Adrenal gland (tissue), 5 donors: Measurements from ENCODE around the gene SELPLG.

Experiments used
- POLR2A ChIP-seq, 2 donors: fragments of 450-650 bp; IDR thresholded peaks; one replicate each; pipeline ENCODE4 v1.6.1; 2017; ENCODE audit warnings: antibody characterized with exemption in 2 of 2, mild to moderate bottlenecking in 2 of 2, moderate library complexity in 1 of 2
- TF ChIP-seq, protein P1 (sequence below), 6 experiments: fragments of 450-650 bp in 4 of 6; fragments of 200-600 bp in 2 of 6; sonication (generic) in 1 of 6; IDR thresholded peaks; 1 replicate in 5 of 6; 2 replicates in 1 of 6; pipeline versions ENCODE4 v1.5.1 to v1.8.0; 2016 to 2021; ENCODE audit warnings: antibody characterized with exemption in 6 of 6, mild to moderate bottlenecking in 2 of 6, moderate library complexity in 1 of 6
- donor health status: DM: no; HTN: no; CAD: no.

DNA sequence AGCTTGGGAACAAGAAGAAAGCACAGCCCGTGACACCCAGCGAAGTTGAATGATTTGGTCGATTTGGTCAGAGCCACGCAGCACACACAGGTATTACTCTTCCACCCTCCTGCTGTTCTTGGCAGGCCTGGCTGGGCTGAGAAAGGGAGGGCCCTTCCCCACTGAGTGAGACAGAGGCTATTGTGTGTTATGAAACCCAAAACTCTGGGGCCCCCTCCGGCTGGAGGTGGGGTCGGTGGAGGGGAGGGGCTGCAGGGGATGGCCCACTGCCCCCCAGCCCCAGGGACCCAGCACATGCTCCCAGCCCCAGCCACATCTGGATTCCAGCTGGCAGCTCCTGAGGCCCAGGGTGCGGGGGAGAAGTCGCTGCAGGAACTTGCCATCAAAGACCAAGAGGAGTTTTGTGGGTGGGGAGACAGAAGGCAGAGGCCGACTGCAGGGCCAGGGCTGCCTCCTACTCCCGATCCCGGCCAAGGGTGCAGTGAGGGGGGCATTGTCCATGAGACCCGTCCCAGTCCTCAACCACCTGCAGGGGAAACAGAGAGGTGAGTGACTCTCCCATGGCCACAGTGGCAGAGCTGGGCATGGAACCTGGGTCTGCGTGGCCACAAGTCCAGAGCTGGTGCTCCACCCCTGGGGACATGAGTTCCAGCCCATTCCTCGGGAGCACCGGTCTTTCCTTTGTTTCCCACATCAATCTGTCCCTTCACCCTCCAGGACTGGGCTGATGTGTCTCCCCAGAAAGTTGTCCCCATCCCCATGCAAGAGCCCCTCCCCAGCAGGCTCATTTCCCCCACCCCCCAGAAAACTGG, 44.5 kb downstream of the SELPLG start:
- TF ChIP-seq, protein P1, sequence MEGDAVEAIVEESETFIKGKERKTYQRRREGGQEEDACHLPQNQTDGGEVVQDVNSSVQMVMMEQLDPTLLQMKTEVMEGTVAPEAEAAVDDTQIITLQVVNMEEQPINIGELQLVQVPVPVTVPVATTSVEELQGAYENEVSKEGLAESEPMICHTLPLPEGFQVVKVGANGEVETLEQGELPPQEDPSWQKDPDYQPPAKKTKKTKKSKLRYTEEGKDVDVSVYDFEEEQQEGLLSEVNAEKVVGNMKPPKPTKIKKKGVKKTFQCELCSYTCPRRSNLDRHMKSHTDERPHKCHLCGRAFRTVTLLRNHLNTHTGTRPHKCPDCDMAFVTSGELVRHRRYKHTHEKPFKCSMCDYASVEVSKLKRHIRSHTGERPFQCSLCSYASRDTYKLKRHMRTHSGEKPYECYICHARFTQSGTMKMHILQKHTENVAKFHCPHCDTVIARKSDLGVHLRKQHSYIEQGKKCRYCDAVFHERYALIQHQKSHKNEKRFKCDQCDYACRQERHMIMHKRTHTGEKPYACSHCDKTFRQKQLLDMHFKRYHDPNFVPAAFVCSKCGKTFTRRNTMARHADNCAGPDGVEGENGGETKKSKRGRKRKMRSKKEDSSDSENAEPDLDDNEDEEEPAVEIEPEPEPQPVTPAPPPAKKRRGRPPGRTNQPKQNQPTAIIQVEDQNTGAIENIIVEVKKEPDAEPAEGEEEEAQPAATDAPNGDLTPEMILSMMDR (IDR thresholded peaks at IDR 0.05): no peak
- TF ChIP-seq POLR2A (IDR thresholded peaks at IDR 0.05): no peak
